ENCODE results near the gene ZNF714.

DNA sequence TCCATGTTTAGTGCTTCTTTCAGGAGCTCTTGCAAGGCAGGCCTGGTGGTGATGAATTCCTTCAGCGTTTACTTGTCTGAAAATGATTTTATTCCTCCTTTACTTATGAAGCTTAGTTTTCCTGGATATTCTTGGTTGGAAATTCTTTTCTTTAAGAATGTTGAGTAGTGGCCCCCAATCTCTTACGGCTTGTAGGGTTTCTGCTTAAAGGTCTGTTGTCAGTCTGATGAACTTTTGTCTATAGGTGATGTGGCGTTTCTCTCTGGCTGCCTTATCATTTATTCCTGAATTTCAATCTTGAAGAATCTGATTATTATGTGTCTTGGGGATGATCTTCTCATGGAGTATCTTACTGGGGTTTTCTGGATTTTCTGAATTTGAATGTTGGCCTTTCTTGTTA is 35.5 kb upstream of the ZNF714 start:
- TF ChIP-seq, protein P1, sequence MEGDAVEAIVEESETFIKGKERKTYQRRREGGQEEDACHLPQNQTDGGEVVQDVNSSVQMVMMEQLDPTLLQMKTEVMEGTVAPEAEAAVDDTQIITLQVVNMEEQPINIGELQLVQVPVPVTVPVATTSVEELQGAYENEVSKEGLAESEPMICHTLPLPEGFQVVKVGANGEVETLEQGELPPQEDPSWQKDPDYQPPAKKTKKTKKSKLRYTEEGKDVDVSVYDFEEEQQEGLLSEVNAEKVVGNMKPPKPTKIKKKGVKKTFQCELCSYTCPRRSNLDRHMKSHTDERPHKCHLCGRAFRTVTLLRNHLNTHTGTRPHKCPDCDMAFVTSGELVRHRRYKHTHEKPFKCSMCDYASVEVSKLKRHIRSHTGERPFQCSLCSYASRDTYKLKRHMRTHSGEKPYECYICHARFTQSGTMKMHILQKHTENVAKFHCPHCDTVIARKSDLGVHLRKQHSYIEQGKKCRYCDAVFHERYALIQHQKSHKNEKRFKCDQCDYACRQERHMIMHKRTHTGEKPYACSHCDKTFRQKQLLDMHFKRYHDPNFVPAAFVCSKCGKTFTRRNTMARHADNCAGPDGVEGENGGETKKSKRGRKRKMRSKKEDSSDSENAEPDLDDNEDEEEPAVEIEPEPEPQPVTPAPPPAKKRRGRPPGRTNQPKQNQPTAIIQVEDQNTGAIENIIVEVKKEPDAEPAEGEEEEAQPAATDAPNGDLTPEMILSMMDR (IDR thresholded peaks at IDR 0.05), result no peak
- no peak for TF ChIP-seq POLR2A (IDR thresholded peaks at IDR 0.05)
- TF ChIP-seq POLR2AphosphoS5 (IDR thresholded peaks at IDR 0.05), result no peak

Data from breast epithelium (tissue), 3 donors.